Measurements from ENCODE around the gene CRBN.

Gene CRBN

GRCh38 chr3:3160826-3161225 is 18.7 kb downstream of the CRBN start:
- no peak overlapping the region for H3K4me3 ChIP-seq (ENCODE audit: low read depth, low read length)
- no peak for TF ChIP-seq CTCF (IDR thresholded peaks at IDR 0.05; ENCODE audit: low read depth, low read length)
- TF ChIP-seq MYC (IDR thresholded peaks at IDR 0.05; ENCODE audit: low read depth, low read length), result no peak
- TF ChIP-seq MAX (IDR thresholded peaks at IDR 0.05; ENCODE audit: low read depth, low read length), result no peak
- no peak for TF ChIP-seq POLR2A (IDR thresholded peaks at IDR 0.05; ENCODE audit: extremely low read depth, insufficient read length)
- DNase-seq (ENCODE audit: low read depth), result no peak

- DNase-seq (ENCODE audit: low read depth), result no peak
- no peak for TF ChIP-seq MYC (IDR thresholded peaks at IDR 0.05; ENCODE audit: low read depth, low read length)
- TF ChIP-seq CTCF (IDR thresholded peaks at IDR 0.05; ENCODE audit: low read depth, low read length), result no peak
- TF ChIP-seq MAX (IDR thresholded peaks at IDR 0.05; ENCODE audit: low read depth, low read length), result no peak
- no peak for TF ChIP-seq POLR2A (IDR thresholded peaks at IDR 0.05; ENCODE audit: extremely low read depth, insufficient read length)
- H3K4me3 ChIP-seq (ENCODE audit: low read depth, low read length), result no peak overlapping the region
These were observed 22.0 kb downstream of the CRBN start for GRCh38 chr3:3157484-3157883.

- no peak overlapping the region for H3K4me3 ChIP-seq (ENCODE audit: low read depth, low read length)
- no peak for DNase-seq (ENCODE audit: low read depth)
These were observed 24.4 kb downstream of the CRBN start for GRCh38 chr3:3154879-3155610.

GRCh38 chr3:3151513-3151912 is 28.0 kb downstream of the CRBN start:
- H3K4me3 ChIP-seq (ENCODE audit: low read depth, low read length), result no peak overlapping the region
- DNase-seq (ENCODE audit: low read depth), result no peak
- no peak for TF ChIP-seq POLR2A (IDR thresholded peaks at IDR 0.05; ENCODE audit: extremely low read depth, insufficient read length)
- TF ChIP-seq MYC (IDR thresholded peaks at IDR 0.05; ENCODE audit: low read depth, low read length), result no peak
- no peak for TF ChIP-seq CTCF (IDR thresholded peaks at IDR 0.05; ENCODE audit: low read depth, low read length)
- no peak for TF ChIP-seq MAX (IDR thresholded peaks at IDR 0.05; ENCODE audit: low read depth, low read length)

More at GRCh38 chr3:3154879-3155610, 24.4 kb downstream of the CRBN start:
- no peak for TF ChIP-seq CTCF (IDR thresholded peaks at IDR 0.05; ENCODE audit: low read depth, low read length)
- TF ChIP-seq POLR2A (IDR thresholded peaks at IDR 0.05; ENCODE audit: extremely low read depth, insufficient read length), result no peak
- TF ChIP-seq MYC (IDR thresholded peaks at IDR 0.05; ENCODE audit: low read depth, low read length), result no peak
- no peak for TF ChIP-seq MAX (IDR thresholded peaks at IDR 0.05; ENCODE audit: low read depth, low read length)

- no peak for TF ChIP-seq CTCF (IDR thresholded peaks at IDR 0.05; ENCODE audit: low read depth, low read length)
- no peak for TF ChIP-seq POLR2A (IDR thresholded peaks at IDR 0.05; ENCODE audit: extremely low read depth, insufficient read length)
- TF ChIP-seq MAX (IDR thresholded peaks at IDR 0.05; ENCODE audit: low read depth, low read length), result no peak
- DNase-seq (ENCODE audit: low read depth), result no peak
- no peak overlapping the region for H3K4me3 ChIP-seq (ENCODE audit: low read depth, low read length)
These were observed 29.9 kb downstream of the CRBN start for GRCh38 chr3:3149560-3149959.
